Suprapubic skin (tissue), 4 donors: Measurements from ENCODE around the gene EDC4. TPM values are rescaled to one million over a fixed set of nuclear protein-coding genes. Genes with fewer than 3 reads are reported as not detected.

ENCODE experiments used
- DNase-seq, 2 donors: peaks; one replicate each; pipeline ENCODE4 v3.0.0-alpha.2; 2019; ENCODE audit warnings: low spot score in 2 of 2
- H3K27ac ChIP-seq: fragments of 200-600 bp; sonication (generic); one replicate; pipeline ENCODE4 v1.5.1; 2019
- H3K27me3 ChIP-seq: fragments of 200-600 bp; sonication (generic); one replicate; pipeline ENCODE4 v1.5.1; 2019
- H3K36me3 ChIP-seq: fragments of 200-600 bp; sonication (generic); one replicate; pipeline ENCODE4 v1.5.1; 2019
- H3K4me1 ChIP-seq: fragments of 200-600 bp; sonication (generic); one replicate; pipeline ENCODE4 v1.5.1; 2019
- H3K4me3 ChIP-seq: fragments of 200-600 bp; sonication (generic); one replicate; pipeline ENCODE4 v1.5.1; 2019; ENCODE audit warnings: mild to moderate bottlenecking
- H3K9me3 ChIP-seq: fragments of 200-600 bp; sonication (generic); one replicate; pipeline ENCODE4 v1.5.1; 2019
- EP300 ChIP-seq: sonication (generic); formaldehyde crosslinking; IDR thresholded peaks from one replicate; pipeline ENCODE4 v1.6.1; 2017; ENCODE audit warnings: antibody characterized with exemption
- POLR2A ChIP-seq, 2 donors: fragments of 450-650 bp; IDR thresholded peaks; one replicate each; pipeline ENCODE4 v1.6.1; 2017; ENCODE audit warnings: antibody characterized with exemption in 2 of 2, mild to moderate bottlenecking in 2 of 2, moderate library complexity in 2 of 2
- POLR2AphosphoS5 ChIP-seq, 3 donors: sonication (generic); formaldehyde crosslinking; IDR thresholded peaks; one replicate each; pipeline ENCODE4 v1.6.1; 2017; ENCODE audit warnings: antibody characterized with exemption in 3 of 3
- WGBS: methylation state at CpG from one replicate; pipeline ENCODE4 v1.1.5; 2018; 5-methylcytosine and 5-hydroxymethylcytosine counted together
- total RNA-seq, 4 donors: library from RNA; depleted of rRNA; stranded (reverse); fragments of >200 nt; gene quantifications; one replicate each; pipeline ENCODE4 v1.1.0, GENCODE V29; 2016
- TF ChIP-seq, protein P1 (sequence below), 2 donors: fragments of 200-600 bp in 1 of 2; fragments of 450-650 bp in 1 of 2; sonication (generic) in 1 of 2; IDR thresholded peaks; one replicate each; pipeline ENCODE4 v1.5.1; 2016 to 2019; ENCODE audit warnings: antibody characterized with exemption in 2 of 2, mild to moderate bottlenecking in 1 of 2, moderate library complexity in 1 of 2

EDC4 gene
- total RNA-seq, 4 donors from 2014 or later: 59.5 to 110 (median 68.0) TPM

- H3K9me3 ChIP-seq: no peaks in the 10 kb centered on the region
- no peak for DNase-seq
- no peaks in the 10 kb centered on the region for H3K27me3 ChIP-seq
- WGBS: 89% methylated on average over 10 of the region's 10 CpGs
- no peak for TF ChIP-seq POLR2A (IDR thresholded peaks at IDR 0.05)
- TF ChIP-seq, protein P1, sequence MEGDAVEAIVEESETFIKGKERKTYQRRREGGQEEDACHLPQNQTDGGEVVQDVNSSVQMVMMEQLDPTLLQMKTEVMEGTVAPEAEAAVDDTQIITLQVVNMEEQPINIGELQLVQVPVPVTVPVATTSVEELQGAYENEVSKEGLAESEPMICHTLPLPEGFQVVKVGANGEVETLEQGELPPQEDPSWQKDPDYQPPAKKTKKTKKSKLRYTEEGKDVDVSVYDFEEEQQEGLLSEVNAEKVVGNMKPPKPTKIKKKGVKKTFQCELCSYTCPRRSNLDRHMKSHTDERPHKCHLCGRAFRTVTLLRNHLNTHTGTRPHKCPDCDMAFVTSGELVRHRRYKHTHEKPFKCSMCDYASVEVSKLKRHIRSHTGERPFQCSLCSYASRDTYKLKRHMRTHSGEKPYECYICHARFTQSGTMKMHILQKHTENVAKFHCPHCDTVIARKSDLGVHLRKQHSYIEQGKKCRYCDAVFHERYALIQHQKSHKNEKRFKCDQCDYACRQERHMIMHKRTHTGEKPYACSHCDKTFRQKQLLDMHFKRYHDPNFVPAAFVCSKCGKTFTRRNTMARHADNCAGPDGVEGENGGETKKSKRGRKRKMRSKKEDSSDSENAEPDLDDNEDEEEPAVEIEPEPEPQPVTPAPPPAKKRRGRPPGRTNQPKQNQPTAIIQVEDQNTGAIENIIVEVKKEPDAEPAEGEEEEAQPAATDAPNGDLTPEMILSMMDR (IDR thresholded peaks at IDR 0.05): no peak
- H3K4me1 ChIP-seq: peaks cover 40% of the 10 kb centered on the region
- H3K27ac ChIP-seq: peak overlapping the region; percentile 2
- H3K36me3 ChIP-seq: no peaks in the 10 kb centered on the region
- H3K4me3 ChIP-seq: no peak overlapping the region
Observed at GRCh38 chr16:67855789-67856188, 17.1 kb upstream of the EDC4 start.

DNA sequence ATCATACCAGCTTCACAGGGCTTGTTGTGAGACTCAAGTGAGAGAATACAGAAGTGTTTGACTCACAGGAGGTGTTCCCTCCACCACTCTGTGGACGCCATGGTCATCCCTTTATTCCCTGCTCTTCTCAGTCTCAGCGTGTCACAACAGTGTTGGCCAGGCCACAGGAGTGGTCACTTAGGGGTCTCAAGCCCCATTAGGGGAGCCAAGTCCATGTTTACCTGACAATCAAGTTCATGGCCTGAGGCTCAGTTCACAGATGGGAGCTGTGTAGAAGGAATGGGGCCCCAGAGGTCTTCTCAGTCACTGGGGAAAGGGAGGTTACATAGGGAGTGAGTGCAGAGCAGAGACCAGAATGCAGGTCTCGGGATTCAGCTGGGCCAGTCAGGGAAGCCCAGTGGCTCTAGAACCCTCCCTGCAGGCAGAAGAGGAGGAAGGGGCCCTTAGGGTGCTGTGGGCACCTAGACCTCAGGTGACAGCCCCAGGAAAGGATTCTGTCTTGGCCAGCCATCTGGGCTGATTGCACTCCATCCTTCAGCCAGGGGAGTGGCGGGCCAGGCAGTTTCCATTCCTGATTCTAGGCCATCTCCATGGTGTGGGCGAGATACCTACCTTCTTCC, 15.8 kb upstream of the EDC4 start:
- 85% methylated on average over 5 of the region's 5 CpGs for WGBS
- no peak for DNase-seq
- no peak for TF ChIP-seq EP300
- TF ChIP-seq POLR2A (IDR thresholded peaks at IDR 0.05): no peak
- TF ChIP-seq POLR2AphosphoS5 (IDR thresholded peaks at IDR 0.05): no peak
- TF ChIP-seq, protein P1 (IDR thresholded peaks at IDR 0.05): no peak
- Histone ChIP-seq H3K9me3 (no peaks in the 10 kb centered on the region), H3K27me3 (no peaks in the 10 kb centered on the region), H3K36me3 (no peaks in the 10 kb centered on the region), H3K4me3 (no peak overlapping the region), H3K27ac (peak overlapping the region; percentile 97), H3K4me1 (peaks cover 53% of the 10 kb centered on the region)

- Histone ChIP-seq H3K4me1 (peaks cover 58% of the 10 kb centered on the region), H3K36me3 (no peaks in the 10 kb centered on the region), H3K27ac (peak overlapping the region; percentile 97), H3K4me3 (no peak overlapping the region), H3K9me3 (no peaks in the 10 kb centered on the region), H3K27me3 (no peaks in the 10 kb centered on the region)
- DNase-seq: peak; percentile 91 to 95
- 31% methylated on average over 3 of the region's 3 CpGs for WGBS
- no peak for TF ChIP-seq EP300
- TF ChIP-seq, protein P1 (IDR thresholded peaks at IDR 0.05): no peak
- peak in 2 of 3 donors; percentile 67 to 79 for TF ChIP-seq POLR2AphosphoS5 (IDR thresholded peaks at IDR 0.05)
- no peak for TF ChIP-seq POLR2A (IDR thresholded peaks at IDR 0.05)
Observed at GRCh38 chr16:67857547-67858233, 15.2 kb upstream of the EDC4 start.

DNA sequence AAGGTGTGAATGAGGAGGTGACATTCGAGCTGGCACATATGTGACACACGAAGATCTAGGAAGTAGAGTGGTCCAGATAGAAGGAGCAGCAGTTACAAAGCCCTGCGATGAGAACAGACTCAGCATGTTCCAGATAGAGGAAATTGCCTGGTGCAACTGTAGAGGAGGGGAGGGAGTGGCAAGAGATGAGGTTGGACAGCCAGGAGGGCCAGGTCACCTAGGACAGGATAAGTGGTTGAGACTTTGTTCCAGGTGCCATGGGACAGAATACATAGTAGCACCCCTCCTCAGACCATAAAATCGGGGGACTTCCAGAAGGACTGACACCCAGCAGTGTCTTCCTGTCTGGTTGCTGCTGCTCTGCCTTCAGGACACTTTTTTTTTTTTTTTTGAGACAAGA, 14.4 kb upstream of the EDC4 start:
- TF ChIP-seq EP300 (no peak), POLR2A (IDR thresholded peaks at IDR 0.05) (no peak), POLR2AphosphoS5 (IDR thresholded peaks at IDR 0.05) (no peak)
- TF ChIP-seq, protein P1 (IDR thresholded peaks at IDR 0.05): no peak
- Histone ChIP-seq H3K27me3 (no peaks in the 10 kb centered on the region), H3K36me3 (no peaks in the 10 kb centered on the region), H3K9me3 (no peaks in the 10 kb centered on the region), H3K4me1 (peaks cover 66% of the 10 kb centered on the region), H3K4me3 (no peak overlapping the region), H3K27ac (peak overlapping the region; percentile 97)
- no peak for DNase-seq
- 69% methylated on average over 4 of the region's 4 CpGs for WGBS

DNA sequence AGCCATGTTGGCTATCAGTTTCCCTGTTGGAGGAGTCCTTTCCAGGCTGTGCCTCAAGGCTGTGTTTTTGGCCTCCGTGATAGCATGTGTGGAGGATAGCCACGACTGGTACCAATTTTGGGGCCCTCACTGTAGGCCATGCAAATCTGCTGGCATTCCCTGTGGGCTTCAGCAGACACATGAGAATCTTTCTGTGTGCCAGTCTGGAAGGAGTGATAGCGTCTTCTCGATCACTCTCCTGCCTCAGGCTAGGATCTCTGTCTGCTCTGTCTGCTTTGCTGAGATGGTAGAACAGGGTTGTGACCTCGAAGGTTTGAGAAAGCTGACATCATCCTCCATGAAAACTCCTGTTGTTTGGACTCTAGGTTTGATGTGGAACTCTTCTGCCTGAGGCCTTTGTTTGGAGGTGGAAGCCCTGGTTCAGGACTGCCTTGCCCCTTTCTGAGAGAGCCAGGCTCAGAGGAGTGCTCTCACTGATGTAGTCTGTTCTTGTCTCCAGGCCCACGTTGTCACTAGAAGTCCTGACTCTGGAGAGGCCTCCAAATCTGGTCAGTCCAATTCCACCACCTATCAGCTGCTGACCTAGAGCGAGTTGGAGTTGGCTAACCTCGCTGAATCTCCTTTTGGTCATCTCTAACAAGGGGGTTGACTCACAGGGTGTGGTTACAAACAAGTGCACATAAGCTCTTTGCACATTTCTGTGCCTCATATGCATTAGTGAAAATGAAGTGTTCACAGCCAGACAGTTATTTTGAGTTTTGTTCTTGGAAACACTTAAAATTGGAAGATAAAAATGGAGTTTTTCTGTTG, 12.1 kb upstream of the EDC4 start:
- Histone ChIP-seq H3K9me3 (no peaks in the 10 kb centered on the region), H3K27me3 (no peaks in the 10 kb centered on the region), H3K4me1 (peaks cover 62% of the 10 kb centered on the region), H3K36me3 (peaks cover 9% of the 10 kb centered on the region), H3K27ac (peak overlapping the region; percentile 85), H3K4me3 (no peak overlapping the region)
- no peak for TF ChIP-seq POLR2AphosphoS5 (IDR thresholded peaks at IDR 0.05)
- no peak for TF ChIP-seq EP300
- TF ChIP-seq, protein P1 (IDR thresholded peaks at IDR 0.05): no peak
- no peak for TF ChIP-seq POLR2A (IDR thresholded peaks at IDR 0.05)
- WGBS: 64% methylated on average over 8 of the region's 8 CpGs
- DNase-seq: no peak
